ENCODE measurements around the gene MCUB.

MCUB gene

GRCh38 chr4:109683621-109684253 lies 123.7 kb downstream of the MCUB start:
- DNase-seq, result no peak

GRCh38 chr4:109684727-109685126 lies 124.7 kb downstream of the MCUB start:
- DNase-seq, result no peak

- no peak for DNase-seq
These were observed 130.8 kb downstream of the MCUB start for GRCh38 chr4:109690690-109691410.

GRCh38 chr4:109691411-109691920 lies 131.4 kb downstream of the MCUB start:
- no peak for DNase-seq

GRCh38 chr4:109698656-109699055 lies 138.6 kb downstream of the MCUB start:
- DNase-seq, result no peak

- DNase-seq, result peak; percentile 28
These were observed 139.6 kb downstream of the MCUB start for GRCh38 chr4:109699553-109700225.

GRCh38 chr4:109701566-109702410 lies 141.7 kb downstream of the MCUB start:
- peak; percentile 4 for DNase-seq

GRCh38 chr4:109702950-109703663 lies 143.1 kb downstream of the MCUB start, which contains the start of gene CASP6:
Gene CASP6 (minus strand): TSS chr4:109703445. CDS start chr4:109703395, 50 bp downstream.
- peak; percentile 70 for DNase-seq

- peak; percentile 16 for DNase-seq
These were observed 143.8 kb downstream of the MCUB start for GRCh38 chr4:109703664-109704361.

GRCh38 chr4:109708435-109708834 lies 148.4 kb downstream of the MCUB start:
- no peak for DNase-seq

GRCh38 chr4:109708990-109709389 lies 148.9 kb downstream of the MCUB start:
- no peak for DNase-seq

- DNase-seq, result no peak
These were observed 153.5 kb downstream of the MCUB start for GRCh38 chr4:109713500-109713899.

GRCh38 chr4:109718759-109719158 lies 158.7 kb downstream of the MCUB start:
- no peak for DNase-seq

GRCh38 chr4:109719604-109720003 lies 159.6 kb downstream of the MCUB start:
- no peak for DNase-seq

GRCh38 chr4:109721033-109721432 lies 161.0 kb downstream of the MCUB start:
- DNase-seq, result no peak

- no peak for DNase-seq
These were observed 162.3 kb downstream of the MCUB start for GRCh38 chr4:109722357-109722756.

- no peak for DNase-seq
These were observed 163.1 kb downstream of the MCUB start for GRCh38 chr4:109723110-109723509.

- DNase-seq, result no peak
These were observed 168.3 kb downstream of the MCUB start for GRCh38 chr4:109728385-109728784.

GRCh38 chr4:109729117-109729717 lies 169.2 kb downstream of the MCUB start:
- no peak for DNase-seq

Measured in fibroblast of skin of abdomen (primary cell).